Measurements from ENCODE around the gene RELN. TPM values are rescaled to one million over a fixed set of nuclear protein-coding genes. Genes with fewer than 3 reads are reported as not detected.

RELN gene
- total RNA-seq, 1 donor from 2014 or later = 7.4 TPM

GRCh38 chr7:103993551-103993950 is 4.1 kb upstream of the RELN start:
- no peak for DNase-seq (ENCODE audit: extremely low spot score in 2 of 2)
- TF ChIP-seq POLR2A (IDR thresholded peaks at IDR 0.05) = no peak
- no peak for TF ChIP-seq POLR2AphosphoS5 (IDR thresholded peaks at IDR 0.05; ENCODE audit: insufficient read depth in 1 of 2, low read depth in 1 of 2)
- no peak for TF ChIP-seq CTCF (IDR thresholded peaks at IDR 0.05)
- no peaks in the 10 kb centered on the region for H3K9me3 ChIP-seq
- H3K4me3 ChIP-seq = no peak overlapping the region
- no peaks in the 10 kb centered on the region for H3K27me3 ChIP-seq
- H3K27ac ChIP-seq = no peak overlapping the region
- intact Hi-C loops (cut with DNase I) = no loop called here
- H3K36me3 ChIP-seq = no peaks in the 10 kb centered on the region
- H3K4me1 ChIP-seq = peaks cover 10% of the 10 kb centered on the region

GRCh38 chr7:103991406-103991805 is 1.9 kb upstream of the RELN start:
- Histone ChIP-seq H3K27me3 (no peaks in the 10 kb centered on the region), H3K9me3 (no peaks in the 10 kb centered on the region), H3K36me3 (no peaks in the 10 kb centered on the region), H3K4me3 (no peak overlapping the region), H3K27ac (no peak overlapping the region), H3K4me1 (peaks cover 10% of the 10 kb centered on the region)
- intact Hi-C loops (cut with DNase I) = no loop called here
- TF ChIP-seq POLR2A (IDR thresholded peaks at IDR 0.05) = no peak
- no peak for TF ChIP-seq POLR2AphosphoS5 (IDR thresholded peaks at IDR 0.05; ENCODE audit: insufficient read depth in 1 of 2, low read depth in 1 of 2)
- no peak for TF ChIP-seq CTCF (IDR thresholded peaks at IDR 0.05)
- no peak for DNase-seq (ENCODE audit: extremely low spot score in 2 of 2)

GRCh38 chr7:103990991-103991390 is 1.5 kb upstream of the RELN start:
- intact Hi-C loops (cut with DNase I) = no loop called here
- no peak overlapping the region for H3K27ac ChIP-seq

GRCh38 chr7:103989785-103990767 is 618 bp upstream of the RELN start:
- DNase-seq (ENCODE audit: extremely low spot score in 2 of 2) = no peak
- TF ChIP-seq CTCF (IDR thresholded peaks at IDR 0.05) (no peak), POLR2AphosphoS5 (IDR thresholded peaks at IDR 0.05; ENCODE audit: insufficient read depth in 1 of 2, low read depth in 1 of 2) (no peak), POLR2A (IDR thresholded peaks at IDR 0.05) (no peak)
- no peaks in the 10 kb centered on the region for H3K36me3 ChIP-seq
- peak overlapping the region; percentile 44 to 46 for H3K4me3 ChIP-seq
- peaks cover 10% of the 10 kb centered on the region for H3K4me1 ChIP-seq
- intact Hi-C loops (cut with DNase I) = no loop called here
- H3K9me3 ChIP-seq = no peaks in the 10 kb centered on the region
- no peak overlapping the region for H3K27ac ChIP-seq
- no peaks in the 10 kb centered on the region for H3K27me3 ChIP-seq

More at GRCh38 chr7:103990991-103991390, 1.5 kb upstream of the RELN start:
- H3K9me3 ChIP-seq = no peaks in the 10 kb centered on the region
- no peak overlapping the region for H3K4me3 ChIP-seq
- TF ChIP-seq POLR2AphosphoS5 (IDR thresholded peaks at IDR 0.05; ENCODE audit: insufficient read depth in 1 of 2, low read depth in 1 of 2) (no peak), POLR2A (IDR thresholded peaks at IDR 0.05) (no peak), CTCF (IDR thresholded peaks at IDR 0.05) (no peak)
- H3K27me3 ChIP-seq = no peaks in the 10 kb centered on the region
- no peaks in the 10 kb centered on the region for H3K36me3 ChIP-seq
- no peak for DNase-seq (ENCODE audit: extremely low spot score in 2 of 2)
- H3K4me1 ChIP-seq = peaks cover 10% of the 10 kb centered on the region
